Muscle layer of duodenum (tissue), 2 donors: Measurements from ENCODE around the gene LORICRIN.

Experiments used
- H3K27ac ChIP-seq: one replicate; pipeline ENCODE4 v1.7.0; 2013; ENCODE audit warnings: mild to moderate bottlenecking, low read length
- H3K27me3 ChIP-seq: one replicate; pipeline ENCODE4 v1.7.0; 2013; ENCODE audit warnings: low read depth, mild to moderate bottlenecking, control low read depth, low read length
- H3K36me3 ChIP-seq, 2 donors: one replicate each; pipeline ENCODE4 v1.7.0; 2013; ENCODE audit warnings: low read length in 2 of 2, control low read depth in 1 of 2, mild to moderate bottlenecking in 1 of 2; ENCODE audit not compliant: insufficient read depth in 2 of 2, control insufficient read depth in 1 of 2
- H3K4me1 ChIP-seq, 2 donors: one replicate each; pipeline ENCODE4 v1.7.0; 2013; ENCODE audit warnings: low read length in 2 of 2, mild to moderate bottlenecking in 2 of 2, control low read depth in 1 of 2, moderate library complexity in 1 of 2; ENCODE audit not compliant: insufficient read depth in 2 of 2, control insufficient read depth in 1 of 2
- H3K4me3 ChIP-seq, 2 donors: one replicate each; pipeline ENCODE4 v1.7.0; 2013; ENCODE audit warnings: low read length in 2 of 2, low read depth in 1 of 2, mild to moderate bottlenecking in 1 of 2
- H3K9me3 ChIP-seq, 2 donors: one replicate each; pipeline ENCODE4 v1.7.0; 2013; ENCODE audit warnings: low read length in 2 of 2, control low read depth in 1 of 2, mild to moderate bottlenecking in 1 of 2; ENCODE audit not compliant: control insufficient read depth in 1 of 2
- donor health status: healthy.

The LORICRIN gene

DNA sequence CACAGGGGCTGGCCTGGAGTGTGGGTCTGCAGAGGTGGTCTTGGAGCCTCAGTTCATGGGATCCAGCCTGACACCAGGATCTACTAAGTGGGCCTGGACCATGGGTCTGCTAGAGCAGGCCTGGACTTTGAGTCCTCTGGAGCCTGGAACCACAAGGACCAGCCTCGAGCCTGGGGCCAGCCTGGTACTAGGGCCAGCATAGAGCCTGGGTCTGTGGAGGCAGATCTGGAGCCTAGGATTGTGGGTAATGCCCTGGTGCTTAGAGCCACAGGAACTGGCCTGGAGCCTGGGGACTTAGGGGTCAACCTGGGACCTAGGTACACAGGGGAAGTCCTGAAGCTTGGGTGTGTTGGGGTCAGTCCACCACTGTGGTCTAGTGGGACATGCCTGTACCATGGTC lies 12.7 kb downstream of the LORICRIN start:
- Histone ChIP-seq H3K4me1 (no peaks in the 10 kb centered on the region), H3K27ac (no peak overlapping the region), H3K27me3 (no peaks in the 10 kb centered on the region), H3K4me3 (no peak overlapping the region), H3K36me3 (no peaks in the 10 kb centered on the region), H3K9me3 (no peaks in the 10 kb centered on the region)

DNA sequence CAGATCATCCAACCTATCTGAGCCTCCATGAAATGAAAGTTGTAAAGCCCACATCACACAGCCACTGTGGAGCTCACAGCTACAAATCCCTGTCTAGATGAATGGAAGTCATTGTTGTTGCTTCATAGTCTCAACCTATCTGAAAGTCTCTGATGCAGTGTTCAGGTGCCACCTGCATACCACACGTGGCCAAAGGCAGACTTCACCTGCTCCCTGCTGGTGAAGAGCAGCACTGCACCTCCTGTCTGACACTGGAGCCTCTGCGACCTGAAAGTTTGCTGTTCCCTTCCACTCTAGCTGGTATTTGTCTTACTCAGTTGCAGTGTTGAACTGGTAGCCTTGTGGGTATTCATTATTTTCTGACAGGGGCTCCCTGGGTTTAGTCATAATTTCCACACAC lies 18.4 kb downstream of the LORICRIN start:
- H3K4me3 ChIP-seq: no peak overlapping the region
- no peaks in the 10 kb centered on the region for H3K9me3 ChIP-seq
- no peaks in the 10 kb centered on the region for H3K36me3 ChIP-seq
- no peak overlapping the region for H3K27ac ChIP-seq
- H3K27me3 ChIP-seq: no peaks in the 10 kb centered on the region
- H3K4me1 ChIP-seq: no peaks in the 10 kb centered on the region

DNA sequence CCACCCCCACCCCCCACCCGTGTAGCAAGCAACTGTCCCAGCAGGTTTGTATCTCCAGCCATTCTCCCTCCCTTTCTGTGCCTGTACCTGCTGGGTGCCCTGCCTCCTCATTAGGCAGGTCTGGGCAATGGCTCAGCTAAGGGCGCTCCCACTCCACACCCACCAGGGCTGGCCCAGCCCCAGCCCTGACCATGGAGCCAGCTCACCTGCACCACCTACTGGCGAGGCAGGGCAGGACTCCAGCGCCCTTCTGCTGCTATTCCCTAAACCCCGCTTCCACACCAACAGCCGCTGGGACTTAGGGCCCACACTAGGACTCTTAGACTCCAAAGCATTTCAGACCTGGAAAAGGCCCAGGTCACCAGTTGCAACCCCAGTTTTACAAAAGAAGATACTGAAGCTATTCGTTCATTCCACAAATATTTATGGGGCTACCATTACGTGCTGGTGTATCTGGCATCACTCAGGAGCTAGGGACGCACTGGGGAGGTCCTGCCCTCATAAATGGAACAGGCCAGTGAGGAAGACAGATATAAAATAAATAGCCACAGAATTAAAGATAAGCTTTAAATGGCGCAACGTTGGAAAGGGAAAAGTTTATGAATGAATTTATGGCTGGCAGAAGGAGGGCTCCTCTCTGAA lies 29.3 kb downstream of the LORICRIN start:
- H3K27me3 ChIP-seq: no peaks in the 10 kb centered on the region
- H3K4me3 ChIP-seq: no peak overlapping the region
- H3K36me3 ChIP-seq: no peaks in the 10 kb centered on the region
- H3K9me3 ChIP-seq: no peaks in the 10 kb centered on the region
- no peak overlapping the region for H3K27ac ChIP-seq
- H3K4me1 ChIP-seq: no peaks in the 10 kb centered on the region

DNA sequence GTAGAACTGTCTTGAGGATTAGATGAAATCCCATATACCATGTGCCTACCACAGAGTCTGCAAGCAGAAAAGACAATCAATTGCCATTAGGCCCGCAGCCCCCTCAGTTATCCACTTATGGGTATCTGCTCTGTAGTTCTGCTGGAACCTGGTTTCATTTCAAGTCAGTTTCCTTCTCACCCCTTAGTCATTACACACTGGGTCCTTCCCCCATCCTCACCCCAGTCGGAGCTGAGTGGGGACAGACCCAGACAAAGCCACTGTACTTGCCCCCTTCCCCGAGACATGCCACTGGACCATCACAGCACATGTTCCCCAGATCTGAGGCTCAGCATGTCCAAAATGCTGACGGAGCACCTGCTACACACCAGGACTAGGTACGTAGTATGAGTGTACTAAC lies 32.0 kb downstream of the LORICRIN start:
- no peaks in the 10 kb centered on the region for H3K27me3 ChIP-seq
- H3K27ac ChIP-seq: no peak overlapping the region
- H3K9me3 ChIP-seq: no peaks in the 10 kb centered on the region
- no peaks in the 10 kb centered on the region for H3K36me3 ChIP-seq
- H3K4me3 ChIP-seq: no peak overlapping the region
- H3K4me1 ChIP-seq: no peaks in the 10 kb centered on the region

DNA sequence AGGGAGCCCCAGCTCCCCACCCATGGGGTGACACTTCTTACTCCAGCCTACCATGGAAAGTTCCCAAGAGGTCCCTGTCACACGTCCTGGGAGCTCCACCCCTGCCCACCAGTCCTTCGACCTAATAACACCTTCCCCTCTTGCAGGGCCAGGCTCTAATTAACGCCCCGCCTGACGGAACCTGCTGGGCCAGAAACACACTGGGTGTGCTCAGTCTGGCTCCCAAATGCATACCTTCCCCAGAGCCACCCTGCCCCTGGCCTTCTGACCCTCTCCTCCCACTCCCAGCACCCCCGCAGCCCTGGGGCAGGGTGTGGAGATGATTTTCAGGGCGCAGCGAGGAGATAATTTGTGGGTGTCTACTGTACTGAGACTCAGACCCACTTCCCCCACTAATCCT lies 32.7 kb downstream of the LORICRIN start:
- H3K27ac ChIP-seq: no peak overlapping the region
- H3K36me3 ChIP-seq: no peaks in the 10 kb centered on the region
- H3K9me3 ChIP-seq: no peaks in the 10 kb centered on the region
- no peak overlapping the region for H3K4me3 ChIP-seq
- H3K27me3 ChIP-seq: no peaks in the 10 kb centered on the region
- no peaks in the 10 kb centered on the region for H3K4me1 ChIP-seq

DNA sequence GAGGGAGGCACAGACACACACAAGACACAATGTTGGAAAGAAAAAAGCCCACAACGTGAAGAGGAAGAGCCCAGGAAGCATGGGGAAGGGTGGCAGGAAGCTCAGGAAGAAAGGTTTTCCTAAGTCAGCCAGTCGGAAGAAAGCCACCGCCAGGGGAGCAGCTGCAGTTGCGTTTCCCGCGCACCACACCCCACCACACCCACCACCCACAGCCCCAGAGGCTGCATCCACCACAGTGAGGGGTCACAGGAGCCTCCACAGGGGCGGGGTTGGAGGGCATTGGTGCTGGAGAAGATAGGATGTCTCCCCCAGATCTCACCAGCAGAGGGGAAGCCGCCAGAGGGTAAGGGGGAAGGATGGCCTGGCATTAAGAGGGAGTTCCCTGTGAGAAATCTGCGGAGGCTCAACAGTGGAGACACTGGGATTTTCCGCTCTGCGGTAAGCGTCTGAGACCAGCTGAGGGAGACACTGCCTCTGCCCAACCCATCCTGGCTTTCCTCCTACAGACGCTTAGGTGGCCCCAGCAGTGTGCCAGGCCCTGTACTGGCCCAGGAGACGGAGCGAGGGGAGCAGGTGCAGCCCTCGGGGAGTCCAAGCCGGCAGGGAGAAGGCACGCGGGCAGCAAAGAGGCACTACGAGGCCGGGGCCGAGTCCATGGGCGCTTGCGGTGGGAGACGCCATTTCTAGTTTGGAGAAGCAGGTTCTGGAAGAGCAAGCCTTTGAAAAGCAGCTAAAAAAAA lies 33.4 kb downstream of the LORICRIN start:
- no peaks in the 10 kb centered on the region for H3K27me3 ChIP-seq
- no peak overlapping the region for H3K27ac ChIP-seq
- H3K4me1 ChIP-seq: no peaks in the 10 kb centered on the region
- no peaks in the 10 kb centered on the region for H3K36me3 ChIP-seq
- no peak overlapping the region for H3K4me3 ChIP-seq
- no peaks in the 10 kb centered on the region for H3K9me3 ChIP-seq

DNA sequence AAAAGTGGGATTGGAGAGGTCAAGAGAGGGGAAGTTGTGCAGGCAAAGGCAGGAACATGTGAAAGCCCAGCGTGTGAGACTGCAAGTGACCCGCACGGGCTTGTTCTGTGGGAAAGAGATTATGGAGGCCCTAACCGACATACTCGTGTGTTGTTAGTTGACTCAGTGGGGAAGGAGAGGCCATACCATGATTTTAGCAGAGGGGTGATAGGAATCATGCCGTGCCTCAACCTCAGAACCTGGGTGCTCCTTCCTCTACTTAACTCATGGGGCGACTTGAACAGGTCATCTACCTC lies 33.9 kb downstream of the LORICRIN start:
- no peak overlapping the region for H3K4me3 ChIP-seq
- no peak overlapping the region for H3K27ac ChIP-seq

DNA sequence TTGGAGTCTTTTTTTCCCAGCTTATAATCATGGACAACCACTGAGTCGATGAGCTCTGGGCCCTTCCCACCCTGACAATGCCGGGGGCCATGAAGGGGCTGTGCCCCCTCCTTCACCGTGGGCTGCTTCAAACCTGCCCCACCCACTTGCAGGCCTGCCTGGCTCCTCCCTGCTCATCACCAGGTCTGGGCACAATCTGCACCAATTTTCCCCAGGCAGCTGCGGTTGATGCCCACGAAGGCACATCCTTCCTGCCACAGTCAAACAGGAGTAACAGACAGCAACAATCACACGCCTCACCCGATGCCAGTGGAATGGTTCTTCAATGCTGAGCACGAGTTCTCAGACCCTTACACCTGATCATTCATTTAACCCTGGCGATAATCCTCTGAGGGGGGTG lies 34.4 kb downstream of the LORICRIN start:
- Histone ChIP-seq H3K27me3 (no peaks in the 10 kb centered on the region), H3K27ac (no peak overlapping the region), H3K9me3 (no peaks in the 10 kb centered on the region), H3K4me3 (no peak overlapping the region), H3K4me1 (no peaks in the 10 kb centered on the region), H3K36me3 (no peaks in the 10 kb centered on the region)

More for the DNA sequence above, 33.9 kb downstream of the LORICRIN start:
- Histone ChIP-seq H3K27me3 (no peaks in the 10 kb centered on the region), H3K9me3 (no peaks in the 10 kb centered on the region), H3K4me1 (no peaks in the 10 kb centered on the region), H3K36me3 (no peaks in the 10 kb centered on the region)

DNA sequence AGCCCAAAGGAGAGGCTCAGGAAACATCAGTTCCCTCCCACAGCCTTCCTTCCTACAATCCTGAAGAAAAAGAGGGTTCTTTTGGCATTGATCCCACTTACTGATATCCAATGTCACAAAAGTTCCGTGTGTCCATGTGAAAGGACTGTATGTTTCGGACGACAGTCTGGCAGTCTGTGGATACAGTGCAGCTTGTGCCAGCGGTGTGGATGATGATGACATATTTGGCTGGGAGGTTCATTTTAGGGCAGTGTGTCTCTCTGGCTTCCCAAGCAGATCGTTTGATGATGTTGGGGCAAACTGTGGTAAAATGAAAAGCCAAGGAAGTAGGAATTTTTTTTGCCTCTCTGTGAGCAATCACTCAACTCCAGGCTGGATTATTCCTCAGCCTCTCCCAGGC lies 42.8 kb downstream of the LORICRIN start:
- no peaks in the 10 kb centered on the region for H3K36me3 ChIP-seq
- no peaks in the 10 kb centered on the region for H3K27me3 ChIP-seq
- no peak overlapping the region for H3K27ac ChIP-seq
- no peaks in the 10 kb centered on the region for H3K9me3 ChIP-seq
- H3K4me1 ChIP-seq: no peaks in the 10 kb centered on the region
- no peak overlapping the region for H3K4me3 ChIP-seq

DNA sequence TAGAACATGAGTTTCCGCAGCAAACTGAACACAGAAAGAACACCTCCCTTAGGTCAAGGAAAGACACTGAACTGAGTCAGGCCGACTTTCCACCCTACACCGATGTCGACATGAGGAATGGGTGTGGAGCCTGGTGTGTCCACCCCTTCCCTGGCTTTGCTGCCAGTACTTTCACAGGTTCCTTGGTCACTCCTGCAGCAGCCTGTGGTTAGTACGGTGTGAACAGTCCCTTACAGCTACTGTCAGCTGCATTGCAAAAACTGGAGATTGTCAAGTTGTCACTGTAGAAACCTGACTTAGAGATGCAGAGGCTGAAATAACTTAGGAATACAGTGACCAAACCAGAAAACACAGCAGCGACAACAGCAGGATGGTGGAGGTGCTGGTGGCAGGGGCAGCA lies 46.2 kb downstream of the LORICRIN start:
- no peaks in the 10 kb centered on the region for H3K36me3 ChIP-seq
- no peak overlapping the region for H3K4me3 ChIP-seq
- H3K4me1 ChIP-seq: no peaks in the 10 kb centered on the region
- H3K27me3 ChIP-seq: no peaks in the 10 kb centered on the region
- no peaks in the 10 kb centered on the region for H3K9me3 ChIP-seq
- H3K27ac ChIP-seq: no peak overlapping the region

DNA sequence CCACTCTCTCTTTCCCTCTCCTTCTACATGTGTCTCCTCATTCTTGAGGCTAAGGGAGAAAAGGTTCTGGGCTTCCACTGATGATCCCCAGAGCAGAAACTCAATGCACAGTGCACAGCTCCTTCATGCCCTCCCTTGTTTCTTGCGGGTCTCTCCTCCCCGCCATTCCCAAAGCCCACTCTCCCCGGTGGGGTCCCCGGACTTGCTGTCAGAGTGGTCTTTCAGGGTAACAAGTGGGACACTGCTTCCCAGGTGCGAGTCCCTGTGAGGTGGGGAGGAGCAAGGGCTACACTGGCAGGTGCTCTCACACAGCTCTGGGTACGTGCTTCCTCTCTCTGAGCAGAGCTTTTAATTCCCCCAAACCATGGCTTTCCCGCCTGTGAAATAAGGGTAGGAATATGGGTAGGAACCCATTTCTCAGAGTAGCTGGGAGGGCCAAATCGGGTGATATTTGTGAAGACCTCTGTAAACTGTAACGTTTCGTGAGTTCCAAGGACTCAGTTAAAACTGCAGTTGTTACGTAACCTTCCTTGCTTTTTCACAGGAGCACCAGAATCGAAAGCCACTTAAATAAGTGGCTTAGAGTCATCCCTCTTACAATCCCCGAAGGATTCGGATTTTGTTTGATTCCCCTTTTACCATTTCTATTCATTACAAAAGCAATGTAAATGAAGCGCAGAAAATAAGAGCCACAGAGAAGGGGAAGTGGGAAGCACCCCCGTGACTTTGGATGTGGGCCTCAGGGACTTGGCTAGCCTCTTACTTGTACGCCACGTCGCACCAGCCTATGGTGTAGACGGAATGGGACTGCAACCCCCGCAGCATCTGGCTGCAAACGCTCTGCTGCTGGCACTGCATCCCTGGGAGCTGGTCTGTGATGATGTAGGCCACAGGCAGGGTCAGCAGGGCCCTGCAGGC lies 47.1 kb downstream of the LORICRIN start:
- H3K4me3 ChIP-seq: no peak overlapping the region
- H3K36me3 ChIP-seq: no peaks in the 10 kb centered on the region
- no peak overlapping the region for H3K27ac ChIP-seq
- no peaks in the 10 kb centered on the region for H3K27me3 ChIP-seq
- H3K9me3 ChIP-seq: no peaks in the 10 kb centered on the region
- H3K4me1 ChIP-seq: no peaks in the 10 kb centered on the region
